NCI-H2107 (cell line): Measurements from ENCODE around the gene DZIP1L.
"Not testable (repeated sequence)": the region's sequence is repeated elsewhere in the genome, so short reads cannot be mapped to it uniquely, and the experiment has no call there.

Source experiments
- DNase-seq: peaks from one replicate; lab custom pipeline; 2025; lab: John Stamatoyannopoulos, UW

Gene DZIP1L

DNA sequence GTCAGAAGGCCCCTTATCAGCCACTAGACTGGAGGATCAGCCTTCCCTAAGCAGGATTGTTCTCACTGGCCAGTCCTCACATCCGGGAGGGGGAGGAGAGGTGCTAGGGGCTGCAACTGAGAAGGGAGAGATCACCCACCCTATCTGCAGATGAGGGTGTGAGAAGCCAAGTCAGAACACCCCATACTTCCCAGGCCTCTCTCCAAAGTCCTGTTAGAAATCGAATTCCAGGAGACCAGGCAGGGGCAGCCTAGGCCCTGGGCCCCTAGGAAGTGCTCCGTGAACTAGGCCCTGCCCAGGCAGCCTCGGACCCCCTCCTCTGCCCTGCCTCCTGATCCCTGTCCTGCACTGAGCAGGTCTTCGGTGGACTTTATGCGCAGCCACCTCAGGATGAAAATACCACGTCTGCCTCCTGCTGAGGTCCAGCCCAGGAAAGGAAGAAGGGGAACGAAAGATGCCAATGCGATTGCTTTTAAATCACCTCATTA, 933 bp downstream of the DZIP1L start:
- DNase-seq = no peak

DNA sequence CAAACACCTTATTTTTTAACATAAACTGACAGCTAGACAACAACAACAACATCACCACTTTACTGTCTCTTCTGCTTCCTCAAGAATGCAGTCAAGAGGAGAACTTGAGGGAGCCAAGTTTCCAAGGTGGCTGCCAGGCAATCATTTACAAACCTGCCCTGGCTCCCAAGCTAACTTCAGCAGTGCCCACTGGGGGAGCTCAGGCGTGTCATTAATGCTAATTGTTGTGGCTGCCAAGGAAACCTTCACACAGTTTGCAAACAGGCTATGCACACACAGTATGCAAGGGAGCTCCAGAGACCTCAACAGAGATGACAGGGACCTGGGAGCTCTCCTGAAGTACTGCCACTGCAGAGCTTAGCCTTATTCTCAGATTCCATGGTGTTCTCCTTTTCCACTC, 2.1 kb downstream of the DZIP1L start:
- no peak for DNase-seq

DNA sequence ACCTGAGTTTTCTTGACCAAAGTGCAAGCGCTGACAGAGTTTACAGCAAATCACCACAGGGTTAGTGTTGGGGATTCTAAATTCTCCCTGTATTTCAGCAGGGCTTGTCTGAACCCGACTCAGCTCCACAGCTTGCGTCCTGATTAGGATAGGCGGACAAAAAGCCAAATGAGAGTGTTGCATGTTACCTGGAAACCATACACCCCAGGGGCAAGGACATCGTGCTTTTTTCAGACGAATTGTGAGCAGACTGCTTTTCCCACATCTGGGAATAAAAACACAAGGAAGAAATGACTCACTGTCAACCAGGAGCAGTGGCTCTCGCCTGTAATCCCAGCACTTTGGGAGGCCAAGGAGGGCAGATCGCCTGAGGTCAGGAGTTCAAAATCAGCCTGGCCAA, 3.0 kb downstream of the DZIP1L start:
- DNase-seq = no peak

DNA sequence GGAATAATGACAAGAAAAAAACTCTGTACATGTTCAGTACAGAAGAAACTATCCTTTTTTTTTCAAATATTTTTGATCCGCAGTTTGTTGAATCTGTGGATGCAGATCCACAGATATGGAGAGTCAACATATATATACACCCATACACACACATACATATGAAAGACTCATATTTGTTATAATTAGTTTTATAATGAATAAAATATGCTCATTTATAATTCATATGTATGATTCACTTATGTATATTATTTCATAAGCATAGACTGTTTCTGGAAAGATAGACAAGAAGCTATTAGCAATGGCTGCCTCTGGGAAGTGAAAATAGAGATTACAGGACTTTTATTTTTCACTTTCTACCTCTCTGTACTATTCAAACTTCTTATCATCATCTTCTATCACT, 9.8 kb downstream of the DZIP1L start:
- no peak for DNase-seq

DNA sequence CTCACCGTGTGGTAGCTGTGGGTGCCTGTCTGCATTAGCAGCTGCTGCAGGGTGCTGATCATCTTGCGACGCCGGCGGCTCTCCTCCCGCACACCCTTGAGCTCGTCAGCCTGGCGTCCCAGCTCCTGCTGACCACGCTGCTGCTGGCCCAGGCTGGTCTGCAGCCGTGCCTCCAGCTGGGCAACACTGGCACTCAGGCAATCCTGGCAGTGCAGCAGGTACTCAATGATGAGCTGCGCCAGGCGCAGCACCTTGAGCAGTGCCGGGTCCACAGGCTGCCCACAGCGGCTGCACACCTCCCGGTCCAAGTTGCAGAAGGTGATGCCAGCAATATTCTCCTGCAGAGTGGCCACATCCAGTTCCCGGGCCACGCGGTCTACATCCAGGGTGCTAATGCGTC, 11.9 kb downstream of the DZIP1L start:
- DNase-seq = no peak

DNA sequence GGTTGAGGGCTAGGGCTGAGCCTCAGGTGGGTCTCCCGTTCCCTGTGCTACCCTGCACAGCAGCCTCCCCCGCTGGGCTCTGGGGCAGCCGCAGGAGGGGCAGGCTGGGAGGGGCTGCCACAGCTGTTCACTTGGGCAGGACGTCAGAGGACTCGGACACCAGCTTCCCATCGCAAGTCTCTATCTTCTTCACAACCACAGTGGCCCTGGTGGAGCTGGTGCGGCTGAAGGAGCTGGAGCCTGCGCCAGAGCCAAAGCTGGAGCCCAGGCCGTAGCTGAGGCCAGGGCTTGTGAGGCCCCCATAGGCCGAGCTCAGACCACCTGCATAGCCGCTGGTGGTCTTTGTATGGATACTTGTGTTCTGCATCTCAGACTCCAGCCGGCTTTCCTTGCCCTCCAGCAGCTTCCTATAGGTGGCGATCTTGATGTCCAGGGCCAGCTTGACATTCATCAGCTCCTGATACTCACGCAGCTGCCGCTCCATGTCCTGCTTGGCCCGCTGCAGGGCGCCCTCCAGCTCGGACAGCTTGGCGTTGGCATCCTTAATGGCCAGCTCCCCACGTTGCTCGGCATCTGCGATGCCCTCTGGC, 14.0 kb downstream of the DZIP1L start:
- DNase-seq = not testable (repeated sequence)

DNA sequence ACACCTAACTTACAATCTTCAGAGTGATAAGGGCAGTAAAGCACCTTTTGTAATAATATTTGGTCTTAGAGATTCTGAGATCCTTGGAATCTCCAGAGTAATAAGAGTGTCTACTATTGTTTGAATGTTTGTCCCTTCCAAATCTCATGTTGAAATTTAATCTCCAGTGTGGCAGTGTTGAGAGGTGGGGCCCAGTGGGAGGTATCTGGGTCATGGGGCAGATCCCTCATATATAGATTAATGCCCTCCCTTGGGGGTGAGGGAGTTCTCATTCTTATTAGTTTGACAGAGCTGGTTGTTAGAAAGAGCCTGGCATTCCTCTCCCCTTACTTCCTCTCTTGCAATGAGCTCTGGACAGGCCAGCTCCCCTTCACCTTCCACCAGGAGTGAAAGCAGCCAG, 16.0 kb downstream of the DZIP1L start:
- no peak for DNase-seq

DNA sequence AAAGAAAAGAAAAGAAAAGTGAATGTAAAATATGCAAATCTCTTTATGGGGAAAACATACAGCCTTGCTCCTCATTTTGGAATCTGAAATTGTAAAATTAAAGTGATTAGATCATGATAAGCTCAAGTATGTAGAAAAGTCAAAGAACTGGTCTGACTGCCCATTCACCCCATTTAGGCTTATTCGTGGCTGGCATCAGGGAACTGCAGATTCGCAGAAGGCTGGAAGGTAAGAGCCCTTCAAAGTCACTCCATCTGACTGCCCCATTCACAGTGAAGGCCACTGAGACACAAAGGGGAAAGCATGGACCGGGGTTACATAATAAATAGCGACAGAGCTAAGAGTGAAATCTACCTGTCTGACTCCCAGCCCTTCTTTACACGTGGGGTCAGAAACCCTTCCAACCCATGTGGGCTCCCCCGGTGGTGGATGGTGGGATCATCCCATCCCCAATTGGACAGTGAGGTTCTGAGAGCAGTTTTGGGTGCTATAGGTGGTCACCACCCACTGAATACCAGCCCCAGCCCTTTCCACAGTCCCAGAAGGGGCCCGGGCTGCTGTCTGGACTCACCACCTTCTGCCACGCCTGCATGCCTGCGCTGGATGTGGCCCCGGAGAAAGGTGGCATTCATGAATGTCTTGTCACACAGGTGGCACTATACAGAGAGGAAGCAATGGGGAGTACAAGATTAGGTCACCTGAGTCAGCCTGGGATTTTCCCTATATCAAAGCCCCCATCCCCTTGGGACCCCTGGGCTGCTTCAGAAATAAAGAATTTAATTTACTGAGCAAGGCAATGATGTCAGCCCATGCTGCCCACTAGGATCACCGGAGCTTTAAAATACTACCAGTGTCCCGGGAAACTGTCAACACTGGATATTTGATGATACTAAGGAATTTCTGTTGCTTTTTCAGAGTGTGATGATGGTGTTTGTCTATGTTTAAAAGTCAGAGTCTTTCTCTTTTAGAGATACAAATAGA, 17.9 kb downstream of the DZIP1L start:
- no peak for DNase-seq

DNA sequence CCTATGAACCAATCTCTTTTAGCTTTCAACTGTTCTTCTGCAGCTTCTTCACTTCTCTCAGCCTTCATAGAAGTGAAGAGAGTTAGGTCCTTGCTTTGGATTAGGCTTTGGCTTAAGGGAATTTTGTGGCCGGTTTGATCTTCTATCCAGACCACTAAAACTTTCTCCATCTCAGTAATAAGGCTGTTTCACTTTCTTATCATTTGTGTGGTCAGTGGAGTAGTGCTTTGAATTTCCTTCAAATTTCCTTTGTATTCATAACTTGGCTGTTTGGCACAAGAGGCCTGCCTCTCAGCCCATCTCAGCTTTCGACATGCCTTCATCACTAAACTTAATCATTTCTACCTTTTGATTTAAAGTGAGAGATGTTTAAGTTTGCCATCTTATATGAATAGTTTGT, 21.7 kb downstream of the DZIP1L start:
- DNase-seq = no peak

DNA sequence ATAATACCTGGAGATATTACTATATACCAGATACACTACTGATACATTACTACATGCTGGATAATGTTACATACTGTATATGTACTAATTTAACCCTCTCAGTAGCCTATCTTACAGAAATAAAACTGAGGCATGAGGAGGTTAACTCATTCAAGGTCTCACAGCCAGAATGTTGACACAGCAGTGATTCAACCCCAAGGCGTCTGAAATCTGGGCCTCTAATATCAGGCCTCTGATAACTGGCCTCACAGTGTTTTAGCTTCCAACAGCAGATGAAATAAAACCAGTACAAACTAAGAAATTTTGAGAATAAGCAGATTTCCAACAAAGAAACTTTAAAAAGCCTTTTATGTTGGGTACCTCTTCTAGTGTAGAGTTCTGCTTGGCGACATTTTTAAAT, 23.4 kb downstream of the DZIP1L start:
- DNase-seq = no peak

DNA sequence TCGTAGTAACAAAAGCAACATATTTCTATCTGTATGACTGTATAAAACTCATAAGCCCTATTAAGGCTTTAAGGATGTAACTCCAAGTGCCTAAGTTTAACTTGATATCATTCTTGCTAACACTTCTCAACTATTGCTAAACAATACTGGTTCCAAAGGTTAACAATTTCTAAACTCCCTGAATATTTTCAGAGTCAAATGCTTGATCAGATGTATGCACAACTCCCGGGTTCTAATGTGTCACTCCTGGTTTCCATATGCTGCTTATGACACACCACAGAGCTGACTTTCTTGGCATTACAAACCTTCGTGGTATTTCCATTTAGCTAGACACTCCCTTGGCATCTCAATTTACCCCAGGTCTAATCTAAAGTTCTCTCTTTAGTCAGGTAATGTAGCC, 26.3 kb downstream of the DZIP1L start:
- DNase-seq = no peak

DNA sequence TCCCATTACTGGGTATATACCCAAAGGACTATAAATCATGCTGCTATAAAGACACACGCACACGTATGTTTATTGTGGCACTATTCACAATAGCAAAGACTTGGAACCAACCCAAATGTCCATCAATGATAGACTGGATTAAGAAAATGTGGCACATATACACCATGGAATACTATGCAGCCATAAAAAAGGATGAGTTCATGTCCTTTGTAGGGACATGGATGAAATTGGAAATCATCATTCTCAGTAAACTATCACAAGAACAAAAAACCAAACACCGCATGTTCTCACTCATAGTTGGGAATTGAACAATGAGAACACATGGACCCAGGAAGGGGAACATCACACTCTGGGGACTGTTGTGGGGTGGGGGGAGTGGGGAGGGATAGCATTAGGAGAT, 29.7 kb downstream of the DZIP1L start:
- not testable (repeated sequence) for DNase-seq

DNA sequence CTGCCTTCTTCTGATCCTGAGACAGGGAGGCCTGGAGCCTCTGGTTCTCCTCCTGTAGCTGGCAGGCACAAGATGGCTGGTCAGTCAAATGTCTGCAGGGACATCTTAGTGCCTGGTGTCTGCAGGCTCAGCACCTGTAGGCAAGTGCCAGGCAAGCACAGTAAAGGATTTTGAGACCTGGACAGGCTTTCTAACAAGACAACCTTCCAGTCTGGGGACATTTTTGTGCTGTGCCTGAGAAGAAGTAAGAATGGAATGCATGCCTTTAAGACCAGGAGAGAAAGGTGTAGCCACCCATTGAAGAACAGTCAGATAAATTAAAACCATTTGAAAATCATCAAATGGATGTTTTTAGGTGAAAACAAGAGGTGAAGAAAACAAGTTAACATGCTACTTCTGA, 31.2 kb downstream of the DZIP1L start:
- no peak for DNase-seq

DNA sequence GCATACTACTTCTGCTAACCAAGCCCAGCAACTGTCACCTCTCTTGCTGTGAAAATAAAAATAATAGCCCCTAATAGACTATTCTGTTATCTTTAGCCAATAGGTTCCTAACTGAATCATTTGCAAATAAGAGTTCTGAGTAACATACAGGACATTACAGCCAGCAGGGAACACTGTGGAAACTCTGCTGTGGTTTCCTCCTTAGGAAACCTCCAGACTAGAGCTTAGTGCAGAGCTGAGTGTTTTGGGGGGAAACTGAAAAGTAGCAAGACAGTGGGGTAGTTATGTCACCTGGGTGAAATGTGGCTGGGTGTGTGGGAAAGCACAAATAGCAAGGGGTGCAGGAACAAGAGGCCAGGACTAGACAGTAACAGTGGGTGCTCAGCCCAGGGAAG, 32.4 kb downstream of the DZIP1L start:
- DNase-seq = no peak

DNA sequence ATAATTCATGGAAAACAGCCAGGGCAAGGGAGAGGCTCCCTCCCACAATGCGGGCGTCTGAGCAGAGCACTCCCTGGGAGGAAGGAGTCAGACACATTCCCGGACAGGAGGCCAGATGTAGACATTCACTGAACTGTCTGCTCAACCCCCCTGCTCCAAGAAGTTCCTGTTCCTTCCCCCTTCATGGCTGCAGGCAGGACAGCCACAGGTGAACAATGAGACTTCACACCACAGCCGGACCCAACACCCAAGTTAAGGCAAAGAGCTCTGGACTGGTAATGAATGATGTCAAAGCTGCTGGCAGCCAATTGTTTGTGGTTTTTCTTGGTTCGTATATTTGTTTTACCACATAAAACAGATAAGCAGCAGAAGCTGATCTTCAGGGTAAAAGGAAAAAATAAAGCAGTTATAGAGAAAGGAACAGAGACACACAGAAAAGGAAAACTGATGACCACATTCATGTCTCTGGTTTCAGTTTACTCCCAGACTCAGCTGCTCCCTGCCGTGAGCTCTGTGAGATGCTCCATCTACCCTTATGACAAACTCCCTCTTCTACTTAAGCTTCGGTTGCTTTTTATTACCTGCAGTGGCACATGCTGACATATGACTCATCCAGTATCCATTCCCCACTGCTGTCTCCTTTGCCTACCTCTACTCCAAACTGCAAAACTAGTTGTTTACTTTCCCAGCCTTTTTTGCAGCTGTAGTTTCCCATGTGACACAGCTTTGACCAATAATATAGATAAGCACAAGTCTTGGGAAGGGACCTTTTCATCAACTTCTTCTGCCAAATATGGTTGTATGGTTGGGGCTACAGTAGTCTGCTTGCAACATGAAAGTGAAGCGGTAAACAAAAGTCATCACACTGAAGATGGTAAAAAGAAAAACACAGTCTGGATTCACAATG, 33.1 kb downstream of the DZIP1L start:
- DNase-seq = peak; percentile 75

DNA sequence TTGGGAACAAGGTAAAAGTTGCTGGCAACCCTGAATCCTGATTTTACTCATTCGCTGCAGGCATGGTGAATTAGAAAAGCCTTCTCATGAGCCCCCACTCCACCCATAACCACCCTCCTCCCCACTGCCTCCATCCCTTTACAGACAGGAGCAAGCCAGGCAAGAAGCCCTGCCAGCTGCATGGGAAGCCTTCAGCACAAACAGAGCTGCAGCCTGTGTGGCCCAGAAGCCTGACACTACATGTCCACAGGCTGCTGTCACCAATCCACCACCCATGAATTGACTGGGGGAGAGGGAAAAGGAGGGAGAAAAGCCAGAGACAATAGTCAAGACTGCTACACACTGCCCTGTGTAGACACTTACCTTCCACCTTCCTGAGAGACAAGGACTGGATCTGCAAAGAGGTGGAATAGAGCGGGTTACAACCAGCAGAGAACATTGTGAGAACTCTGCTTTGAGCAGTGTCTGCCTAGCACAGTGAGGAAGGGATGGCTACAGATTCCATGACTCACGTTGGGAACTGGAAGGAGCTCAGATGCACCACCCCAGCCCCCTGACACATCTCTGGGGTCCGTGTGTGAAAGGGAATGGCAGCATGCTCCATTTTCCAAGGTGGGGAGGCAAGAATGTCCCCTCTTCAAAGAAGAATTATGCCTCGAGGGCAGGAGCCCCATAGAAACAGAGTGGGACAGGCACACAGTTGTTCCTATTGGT, 33.9 kb downstream of the DZIP1L start:
- DNase-seq = no peak

DNA sequence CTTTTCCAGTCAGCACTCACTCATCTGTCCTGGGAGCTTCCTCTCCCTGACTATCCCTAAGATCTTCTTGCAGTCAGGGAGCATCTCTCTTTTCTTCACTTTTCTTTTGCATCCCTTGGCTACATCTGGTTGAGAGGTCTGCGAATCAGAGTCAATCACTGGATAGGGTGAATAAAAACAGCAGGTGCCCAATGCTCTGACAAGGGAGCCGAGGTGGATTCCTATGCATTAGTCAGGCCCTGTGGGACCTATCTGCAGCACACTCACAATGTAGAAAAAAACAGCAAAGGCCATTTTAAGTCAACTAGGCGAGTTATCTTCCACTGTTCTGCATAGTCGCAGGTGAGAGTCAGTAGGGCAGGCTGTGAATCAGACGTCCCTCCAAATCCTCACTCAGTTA, 35.5 kb downstream of the DZIP1L start:
- no peak for DNase-seq

DNA sequence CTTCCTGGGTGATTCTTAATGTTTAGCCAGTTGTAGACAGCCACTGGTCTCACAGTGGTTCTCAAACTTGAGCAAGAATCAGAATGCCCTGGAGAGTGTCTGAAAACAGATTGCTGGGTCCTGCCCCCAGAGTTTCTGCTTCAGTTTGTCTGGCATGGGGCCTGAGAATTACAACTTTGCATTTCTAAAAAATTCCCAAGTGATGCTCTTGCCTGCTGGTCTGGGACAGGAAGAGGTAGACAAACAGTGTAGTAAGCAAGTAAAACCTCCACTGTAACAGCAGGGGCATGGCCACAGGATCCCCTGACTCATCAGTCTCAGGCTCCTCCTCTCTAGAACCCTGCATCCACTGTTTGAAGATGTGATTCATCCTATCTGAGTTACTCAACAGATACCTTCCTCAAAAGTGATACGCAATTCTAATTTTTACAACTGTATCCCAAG, 36.5 kb downstream of the DZIP1L start:
- no peak for DNase-seq

DNA sequence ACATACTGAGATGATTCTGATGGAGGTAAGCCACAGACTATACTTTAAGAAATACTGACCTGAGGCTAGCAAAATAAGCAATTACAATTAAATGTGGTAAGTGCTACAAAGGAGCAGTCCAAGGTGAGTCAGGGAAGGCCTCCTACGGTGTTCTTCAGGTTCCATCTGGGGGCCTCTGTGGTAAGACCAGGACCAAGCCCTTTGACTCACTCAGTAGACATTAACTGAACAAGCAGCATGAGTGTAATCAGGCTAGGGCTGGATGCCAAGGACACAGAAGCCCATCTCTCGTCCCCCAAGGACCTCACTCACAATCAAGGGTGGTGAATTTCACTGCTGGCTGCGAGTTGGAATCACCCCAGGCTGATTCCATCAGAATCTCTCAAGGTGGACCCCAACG, 37.3 kb downstream of the DZIP1L start:
- no peak for DNase-seq

DNA sequence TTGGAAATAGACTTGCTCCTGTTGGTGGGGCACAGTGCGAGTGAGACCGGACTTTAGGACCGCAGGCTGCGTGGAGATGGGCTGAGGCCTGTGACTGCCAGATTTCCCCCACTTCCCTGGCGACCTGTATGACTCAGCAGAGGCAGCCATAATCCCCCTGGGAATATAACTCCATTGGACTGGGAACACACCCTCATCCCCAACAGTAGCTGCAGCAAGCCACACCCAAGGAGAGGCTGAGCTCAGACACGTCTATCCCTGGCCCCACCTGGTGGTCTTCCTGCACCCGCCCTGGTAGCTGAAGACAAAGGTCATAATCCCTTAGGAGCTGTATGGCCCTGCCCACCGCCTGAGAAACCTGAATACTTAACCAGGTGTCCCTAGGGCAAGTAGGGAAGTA, 42.6 kb downstream of the DZIP1L start:
- DNase-seq = peak; percentile 52

DNA sequence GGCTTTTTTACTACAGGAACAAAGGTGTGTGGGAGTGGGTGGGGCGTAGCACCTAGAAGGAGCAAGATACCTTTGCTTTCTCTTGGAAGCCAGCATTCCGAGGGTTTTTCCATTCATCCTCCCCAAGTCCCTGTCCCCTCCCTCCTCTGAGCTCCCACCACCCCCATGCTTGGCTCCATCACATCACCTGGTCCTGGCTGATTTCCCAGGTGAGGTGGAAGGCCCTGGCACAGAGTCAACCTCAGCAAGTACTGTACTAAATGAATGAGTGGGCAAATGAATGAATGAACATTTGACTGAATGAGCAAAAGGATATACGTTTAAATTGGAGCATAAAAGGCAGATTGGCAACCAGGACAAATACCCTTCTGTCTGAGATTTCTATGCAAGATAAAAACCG, 45.4 kb downstream of the DZIP1L start:
- DNase-seq = no peak
